Tibial nerve (tissue), 4 donors: ENCODE results near the gene ALK. TPM values are rescaled to one million over a fixed set of nuclear protein-coding genes. Genes with fewer than 3 reads are reported as not detected.

ENCODE experiments used
- DNase-seq, 2 donors: peaks; one replicate each; pipeline ENCODE4 v3.0.0-alpha.2; 2019; ENCODE audit warnings: low spot score in 2 of 2
- H3K27ac ChIP-seq, 4 donors: fragments of 200-600 bp; sonication (generic) in 3 of 4; one replicate each; pipeline ENCODE4 v1.5.1; 2017 to 2019; ENCODE audit warnings: mild to moderate bottlenecking in 1 of 4
- H3K27me3 ChIP-seq, 2 donors: fragments of 200-600 bp; sonication (generic) in 1 of 2; one replicate each; pipeline versions ENCODE4 v1.5.1 to v1.6.0; 2017 to 2019
- H3K36me3 ChIP-seq, 3 donors: fragments of 200-600 bp; sonication (generic); one replicate each; pipeline ENCODE4 v1.5.1; 2018 to 2019
- H3K4me1 ChIP-seq, 4 donors: fragments of 200-600 bp; sonication (generic) in 3 of 4; one replicate each; pipeline ENCODE4 v1.5.1; 2017 to 2019
- H3K4me3 ChIP-seq, 4 donors: fragments of 200-600 bp; sonication (generic) in 3 of 4; one replicate each; pipeline ENCODE4 v1.5.1; 2017 to 2019; ENCODE audit warnings: mild to moderate bottlenecking in 1 of 4, moderate library complexity in 1 of 4
- H3K9me3 ChIP-seq, 4 donors: fragments of 200-600 bp; sonication (generic) in 3 of 4; one replicate each; pipeline ENCODE4 v1.5.1; 2017 to 2019
- EP300 ChIP-seq, 2 donors: sonication (generic); formaldehyde crosslinking; IDR thresholded peaks; one replicate each; pipeline ENCODE4 v1.6.1; 2017; ENCODE audit warnings: antibody characterized with exemption in 2 of 2, mild to moderate bottlenecking in 1 of 2
- POLR2A ChIP-seq, 2 donors: fragments of 450-650 bp; IDR thresholded peaks; one replicate each; pipeline ENCODE4 v1.6.1; 2017; ENCODE audit warnings: antibody characterized with exemption in 2 of 2, mild to moderate bottlenecking in 2 of 2, moderate library complexity in 2 of 2
- WGBS, 2 donors: methylation state at CpG; one replicate each; pipeline ENCODE4 v1.1.5; 2018; 5-methylcytosine and 5-hydroxymethylcytosine counted together
- total RNA-seq, 4 donors: library from RNA; depleted of rRNA; stranded (reverse); fragments of >200 nt; gene quantifications; one replicate each; pipeline ENCODE4 v1.1.0, GENCODE V29; 2016
- TF ChIP-seq, protein P1 (sequence below), 5 experiments: fragments of 200-600 bp in 3 of 5; fragments of 450-650 bp in 2 of 5; sonication (generic) in 3 of 5; IDR thresholded peaks; one replicate each; pipeline ENCODE4 v1.5.1; 2016 to 2019; ENCODE audit warnings: antibody characterized with exemption in 5 of 5, mild to moderate bottlenecking in 3 of 5, moderate library complexity in 2 of 5

ALK gene
- total RNA-seq, 4 donors from 2014 or later, result 0.39 to 4.8 (median 0.66) TPM

DNA sequence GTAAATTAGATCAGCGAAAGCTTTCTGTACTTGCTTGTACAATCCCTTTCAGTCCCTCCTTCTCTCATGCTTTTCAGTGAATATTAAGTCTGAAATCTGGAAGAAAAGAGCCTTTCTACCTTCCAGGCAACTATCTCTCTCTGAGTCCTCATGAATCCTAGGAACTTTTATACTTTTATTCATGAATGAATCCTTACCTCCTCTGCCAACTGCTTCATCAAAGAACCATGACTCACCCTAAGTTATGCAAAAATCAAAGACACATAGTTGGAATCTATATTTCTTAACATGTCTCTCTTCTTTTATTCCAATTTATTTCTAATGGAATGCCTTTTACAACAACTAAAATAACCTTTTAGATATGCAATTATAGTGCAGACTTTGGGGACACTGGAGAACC is 412.0 kb downstream of the ALK start:
- H3K27ac ChIP-seq, result no peak overlapping the region
- H3K4me3 ChIP-seq, result no peak overlapping the region
- 87 to 90% methylated on average over 1 of the region's 1 CpG for WGBS, 2 donors
- TF ChIP-seq, protein P1, sequence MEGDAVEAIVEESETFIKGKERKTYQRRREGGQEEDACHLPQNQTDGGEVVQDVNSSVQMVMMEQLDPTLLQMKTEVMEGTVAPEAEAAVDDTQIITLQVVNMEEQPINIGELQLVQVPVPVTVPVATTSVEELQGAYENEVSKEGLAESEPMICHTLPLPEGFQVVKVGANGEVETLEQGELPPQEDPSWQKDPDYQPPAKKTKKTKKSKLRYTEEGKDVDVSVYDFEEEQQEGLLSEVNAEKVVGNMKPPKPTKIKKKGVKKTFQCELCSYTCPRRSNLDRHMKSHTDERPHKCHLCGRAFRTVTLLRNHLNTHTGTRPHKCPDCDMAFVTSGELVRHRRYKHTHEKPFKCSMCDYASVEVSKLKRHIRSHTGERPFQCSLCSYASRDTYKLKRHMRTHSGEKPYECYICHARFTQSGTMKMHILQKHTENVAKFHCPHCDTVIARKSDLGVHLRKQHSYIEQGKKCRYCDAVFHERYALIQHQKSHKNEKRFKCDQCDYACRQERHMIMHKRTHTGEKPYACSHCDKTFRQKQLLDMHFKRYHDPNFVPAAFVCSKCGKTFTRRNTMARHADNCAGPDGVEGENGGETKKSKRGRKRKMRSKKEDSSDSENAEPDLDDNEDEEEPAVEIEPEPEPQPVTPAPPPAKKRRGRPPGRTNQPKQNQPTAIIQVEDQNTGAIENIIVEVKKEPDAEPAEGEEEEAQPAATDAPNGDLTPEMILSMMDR (IDR thresholded peaks at IDR 0.05), result no peak
- TF ChIP-seq EP300 (IDR thresholded peaks at IDR 0.05) (no peak), POLR2A (IDR thresholded peaks at IDR 0.05) (no peak)
- H3K27me3 ChIP-seq, result no peaks in the 10 kb centered on the region
- no peak for DNase-seq
- H3K36me3 ChIP-seq, result no peaks in the 10 kb centered on the region
- H3K9me3 ChIP-seq, result peaks cover 0 to 29% (median 0%) of the 10 kb centered on the region in 4 donors
- no peaks in the 10 kb centered on the region for H3K4me1 ChIP-seq

DNA sequence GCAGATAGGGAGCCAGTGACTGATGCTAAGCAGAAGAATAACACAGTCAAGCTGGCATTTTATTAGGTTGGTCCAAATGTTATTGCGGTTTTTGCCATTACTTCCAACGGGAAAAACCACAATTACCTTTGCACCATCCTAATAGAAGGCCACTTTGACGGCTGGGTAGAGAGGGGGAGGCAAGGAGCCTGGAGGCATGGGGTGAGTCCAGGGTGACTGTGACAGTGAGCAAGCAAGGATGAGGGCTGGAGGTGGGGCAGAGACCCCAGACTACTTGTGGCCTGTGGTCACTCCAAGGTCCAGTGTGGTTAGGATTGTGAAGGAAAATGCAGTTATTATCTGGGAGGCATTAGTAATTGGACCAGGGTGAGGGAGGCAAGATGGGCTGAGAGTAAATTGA is 416.6 kb downstream of the ALK start:
- H3K4me1 ChIP-seq, result no peaks in the 10 kb centered on the region
- TF ChIP-seq POLR2A (IDR thresholded peaks at IDR 0.05) (no peak), EP300 (IDR thresholded peaks at IDR 0.05) (no peak)
- TF ChIP-seq, protein P1 (IDR thresholded peaks at IDR 0.05), result no peak
- no peaks in the 10 kb centered on the region for H3K27me3 ChIP-seq
- no peak overlapping the region for H3K4me3 ChIP-seq
- H3K27ac ChIP-seq, result no peak overlapping the region
- no peaks in the 10 kb centered on the region for H3K36me3 ChIP-seq
- DNase-seq, result no peak
- H3K9me3 ChIP-seq, result peaks cover 0 to 15% (median 0%) of the 10 kb centered on the region in 4 donors
- WGBS, 2 donors, result 73 to 87% methylated on average over 3 of the region's 3 CpGs

GRCh38 chr2:29502460-29502911 is 418.9 kb downstream of the ALK start:
- Histone ChIP-seq H3K9me3 (peaks cover 0 to 8% (median 0%) of the 10 kb centered on the region in 4 donors), H3K27ac (no peak overlapping the region), H3K36me3 (no peaks in the 10 kb centered on the region), H3K4me3 (no peak overlapping the region), H3K27me3 (no peaks in the 10 kb centered on the region), H3K4me1 (no peaks in the 10 kb centered on the region)
- DNase-seq, result no peak
- 38 to 44% methylated on average over 4 of the region's 4 CpGs for WGBS, 2 donors
- TF ChIP-seq EP300 (IDR thresholded peaks at IDR 0.05), result no peak
- TF ChIP-seq, protein P1 (IDR thresholded peaks at IDR 0.05), result no peak
- TF ChIP-seq POLR2A (IDR thresholded peaks at IDR 0.05), result no peak

- DNase-seq, result no peak
- TF ChIP-seq, protein P1 (IDR thresholded peaks at IDR 0.05), result no peak
- TF ChIP-seq EP300 (IDR thresholded peaks at IDR 0.05), result no peak
- TF ChIP-seq POLR2A (IDR thresholded peaks at IDR 0.05), result no peak
- Histone ChIP-seq H3K27me3 (no peaks in the 10 kb centered on the region), H3K9me3 (no peaks in the 10 kb centered on the region), H3K27ac (no peak overlapping the region), H3K4me3 (no peak overlapping the region), H3K36me3 (no peaks in the 10 kb centered on the region), H3K4me1 (no peaks in the 10 kb centered on the region)
- WGBS, 2 donors, result 55 to 62% methylated on average over 3 of the region's 3 CpGs
These were observed 424.0 kb downstream of the ALK start for GRCh38 chr2:29497375-29497774.

GRCh38 chr2:29496198-29496597 is 425.2 kb downstream of the ALK start:
- H3K27me3 ChIP-seq, result no peaks in the 10 kb centered on the region
- DNase-seq, result no peak
- 51% methylated on average over 1 of the region's 1 CpG for WGBS, 2 donors
- H3K4me1 ChIP-seq, result no peaks in the 10 kb centered on the region
- H3K27ac ChIP-seq, result no peak overlapping the region
- TF ChIP-seq, protein P1 (IDR thresholded peaks at IDR 0.05), result no peak
- TF ChIP-seq EP300 (IDR thresholded peaks at IDR 0.05) (no peak), POLR2A (IDR thresholded peaks at IDR 0.05) (no peak)
- no peak overlapping the region for H3K4me3 ChIP-seq
- no peaks in the 10 kb centered on the region for H3K9me3 ChIP-seq
- H3K36me3 ChIP-seq, result no peaks in the 10 kb centered on the region
